ENCODE measurements around the gene KCP. TPM values are rescaled to one million over a fixed set of nuclear protein-coding genes. Genes with fewer than 3 reads are reported as not detected.

The KCP gene
- total RNA-seq, 1 experiment from 2014 or later = 1.6 TPM

DNA sequence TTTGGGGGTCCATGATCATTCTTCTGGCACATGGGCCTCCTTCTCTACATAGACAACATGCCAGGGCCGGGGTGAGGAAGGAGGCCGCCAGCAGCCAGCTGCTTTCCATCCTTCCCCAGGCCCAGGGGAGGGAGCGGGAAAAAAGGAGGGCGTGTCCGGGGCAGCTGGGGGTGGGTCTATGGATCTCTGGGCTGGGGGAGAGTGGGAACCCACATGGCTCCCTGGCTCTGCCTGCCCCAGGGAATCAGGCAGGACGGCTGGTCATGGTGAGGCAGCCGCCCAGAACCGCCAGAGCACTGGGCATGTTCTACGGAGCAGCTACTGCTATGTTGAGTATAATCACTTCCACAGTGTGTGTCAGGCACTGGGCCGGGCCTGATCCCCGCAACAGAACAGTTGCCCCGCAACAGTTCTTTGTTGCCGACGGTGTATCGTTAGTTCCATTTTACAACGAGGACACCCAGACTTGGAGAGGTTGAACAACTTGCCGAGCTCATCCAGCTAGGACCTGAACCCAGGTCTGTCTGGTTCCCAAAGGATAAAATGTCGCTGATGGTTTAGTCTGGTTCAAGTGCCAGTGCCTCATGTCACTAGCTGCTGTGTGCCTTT is 20.8 kb upstream of the KCP start:
- no peaks in the 10 kb centered on the region for H3K9me3 ChIP-seq (ENCODE audit: control insufficient read depth in 1 of 2, insufficient read depth in 1 of 2, low read depth in 1 of 2, low read length in 2 of 2)
- no peaks in the 10 kb centered on the region for H3K4me1 ChIP-seq (ENCODE audit: control insufficient read depth in 1 of 2, insufficient read depth in 2 of 2, low read length in 2 of 2)
- no peak overlapping the region for H3K27ac ChIP-seq (ENCODE audit: low read depth, low read length)
- TF ChIP-seq YY1 (IDR thresholded peaks at IDR 0.05; ENCODE audit: extremely low read depth, insufficient replicate concordance, low read depth, low read length) = no peak
- TF ChIP-seq, protein P1, sequence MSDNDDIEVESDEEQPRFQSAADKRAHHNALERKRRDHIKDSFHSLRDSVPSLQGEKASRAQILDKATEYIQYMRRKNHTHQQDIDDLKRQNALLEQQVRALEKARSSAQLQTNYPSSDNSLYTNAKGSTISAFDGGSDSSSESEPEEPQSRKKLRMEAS (IDR thresholded peaks at IDR 0.05) = no peak
- no peak for TF ChIP-seq CBX3 (IDR thresholded peaks at IDR 0.05; ENCODE audit: low read depth)
- TF ChIP-seq, protein P2, sequence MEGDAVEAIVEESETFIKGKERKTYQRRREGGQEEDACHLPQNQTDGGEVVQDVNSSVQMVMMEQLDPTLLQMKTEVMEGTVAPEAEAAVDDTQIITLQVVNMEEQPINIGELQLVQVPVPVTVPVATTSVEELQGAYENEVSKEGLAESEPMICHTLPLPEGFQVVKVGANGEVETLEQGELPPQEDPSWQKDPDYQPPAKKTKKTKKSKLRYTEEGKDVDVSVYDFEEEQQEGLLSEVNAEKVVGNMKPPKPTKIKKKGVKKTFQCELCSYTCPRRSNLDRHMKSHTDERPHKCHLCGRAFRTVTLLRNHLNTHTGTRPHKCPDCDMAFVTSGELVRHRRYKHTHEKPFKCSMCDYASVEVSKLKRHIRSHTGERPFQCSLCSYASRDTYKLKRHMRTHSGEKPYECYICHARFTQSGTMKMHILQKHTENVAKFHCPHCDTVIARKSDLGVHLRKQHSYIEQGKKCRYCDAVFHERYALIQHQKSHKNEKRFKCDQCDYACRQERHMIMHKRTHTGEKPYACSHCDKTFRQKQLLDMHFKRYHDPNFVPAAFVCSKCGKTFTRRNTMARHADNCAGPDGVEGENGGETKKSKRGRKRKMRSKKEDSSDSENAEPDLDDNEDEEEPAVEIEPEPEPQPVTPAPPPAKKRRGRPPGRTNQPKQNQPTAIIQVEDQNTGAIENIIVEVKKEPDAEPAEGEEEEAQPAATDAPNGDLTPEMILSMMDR (IDR thresholded peaks at IDR 0.05 in 2 of 3, conservative IDR thresholded peaks at IDR 0.05 in 1 of 3; ENCODE audit: borderline replicate concordance in 1 of 3, insufficient read depth in 1 of 3, low read depth in 2 of 3, low read length in 2 of 3) = no peak
- TF ChIP-seq ELF1 (IDR thresholded peaks at IDR 0.05; ENCODE audit: borderline replicate concordance, low read depth) = no peak
- POLR2A ChIA-PET = no interaction called here
- DNase-seq (ENCODE audit: low read depth, low spot score) (no peak), ATAC-seq (no peak)
- no peaks in the 10 kb centered on the region for H3K36me3 ChIP-seq (ENCODE audit: control insufficient read depth in 1 of 2, insufficient read depth in 2 of 2, low read length in 2 of 2)
- no peaks in the 10 kb centered on the region for H3K9me2 ChIP-seq (ENCODE audit: insufficient read depth)
- no peak overlapping the region for H2AFZ ChIP-seq (ENCODE audit: low read depth, low read length, poor library complexity, severe bottlenecking)
- H3K4me2 ChIP-seq (ENCODE audit: low read length) = no peak overlapping the region
- intact Hi-C loops (cut with micrococcal nuclease) = no loop called here
- H3K9ac ChIP-seq (ENCODE audit: low read length) = no peak overlapping the region
- RAD21 ChIA-PET (ENCODE audit: low non-redundant PET in 1 of 2, low total read pairs in 2 of 2, uncharacterized antibody in 2 of 2, unreplicated experiment in 2 of 2) = no interaction called here
- CTCF ChIA-PET = no interaction called here
- no peaks in the 10 kb centered on the region for H4K20me1 ChIP-seq (ENCODE audit: insufficient read depth)
- no peak overlapping the region for H3K4me3 ChIP-seq (replicated peaks in 1 of 2; ENCODE audit: low read depth in 1 of 2, low read length in 2 of 2)
- no peaks in the 10 kb centered on the region for H3K79me2 ChIP-seq (ENCODE audit: insufficient read depth, low read length)
- no TSS peak for BruUV-seq (replicated peaks)
- no peaks in the 10 kb centered on the region for H3K27me3 ChIP-seq (ENCODE audit: insufficient read depth, low read length)

All from HCT116 (cell line).